GM10847 (cell line): ENCODE results near the gene MFF.

Source experiments
- POLR2A ChIP-seq: IDR thresholded peaks from 2 replicates; pipeline ENCODE4 v1.6.1; 2011; ENCODE audit not compliant: insufficient read length; ENCODE audit errors: extremely low read depth

Gene MFF

GRCh38 chr2:227388537-227389011 lies 63.5 kb downstream of the MFF start:
- no peak for TF ChIP-seq POLR2A

GRCh38 chr2:227389231-227389630 lies 64.2 kb downstream of the MFF start:
- no peak for TF ChIP-seq POLR2A

GRCh38 chr2:227389661-227390060 lies 64.6 kb downstream of the MFF start:
- TF ChIP-seq POLR2A = no peak

GRCh38 chr2:227390468-227391256 lies 65.6 kb downstream of the MFF start:
- TF ChIP-seq POLR2A = no peak

- no peak for TF ChIP-seq POLR2A
These were observed 69.3 kb downstream of the MFF start for GRCh38 chr2:227394401-227394800.

GRCh38 chr2:227395556-227395955 lies 70.5 kb downstream of the MFF start:
- no peak for TF ChIP-seq POLR2A

- TF ChIP-seq POLR2A = no peak
These were observed 72.5 kb downstream of the MFF start for GRCh38 chr2:227397562-227397961.

GRCh38 chr2:227398684-227399670 lies 73.9 kb downstream of the MFF start:
- no peak for TF ChIP-seq POLR2A

GRCh38 chr2:227401550-227401949 lies 76.5 kb downstream of the MFF start:
- TF ChIP-seq POLR2A = no peak

GRCh38 chr2:227402321-227402720 lies 77.3 kb downstream of the MFF start:
- no peak for TF ChIP-seq POLR2A

- TF ChIP-seq POLR2A = no peak
These were observed 77.9 kb downstream of the MFF start for GRCh38 chr2:227402959-227403358.

GRCh38 chr2:227404585-227405271 lies 79.7 kb downstream of the MFF start:
- TF ChIP-seq POLR2A = no peak

- TF ChIP-seq POLR2A = no peak
These were observed 81.4 kb downstream of the MFF start for GRCh38 chr2:227406177-227407031.
